ENCODE measurements around the gene EEFSEC. TPM values are rescaled to one million over a fixed set of nuclear protein-coding genes. Genes with fewer than 3 reads are reported as not detected.

EEFSEC gene
- total and polyA plus RNA-seq, 2 of the 8 experiments (the other 6 are each of a cell fraction or from before 2014, with no cell fraction given), result 13.1 to 19.8 TPM

- no peak for DNase-seq (ENCODE audit: low read depth in 1 of 2, low spot score in 2 of 2)
- Histone ChIP-seq H3K23ac (ENCODE audit: insufficient read length) (no peak overlapping the region), H2BK15ac (ENCODE audit: low read length) (no peak overlapping the region; the same call in 1 of the 2 replicates), H3K4me3 (ENCODE audit: extremely low read depth in 1 of 4, insufficient read depth in 2 of 4, low read depth in 3 of 4, low read length in 4 of 4) (no peak overlapping the region), H3K79me1 (ENCODE audit: low read depth, low read length) (no peaks in the 10 kb centered on the region), H2BK120ac (replicated peaks; ENCODE audit: low read depth, low read length) (no peak overlapping the region), H2BK20ac (ENCODE audit: low read length) (no peak overlapping the region), H2AFZ (ENCODE audit: low read length) (no peak overlapping the region), H4K20me1 (replicated peaks in 1 of 2; ENCODE audit: control insufficient read depth in 1 of 2, insufficient read depth in 2 of 2, low read length in 2 of 2) (peaks cover 6 to 8% of the 10 kb centered on the region in 2 experiments), H2BK5ac (ENCODE audit: low read depth, low read length) (no peak overlapping the region), H3K27me3 (replicated peaks in 1 of 4; ENCODE audit: control insufficient read depth in 3 of 4, extremely low read depth in 1 of 4, insufficient read depth in 3 of 4, low read length in 3 of 4) (peaks cover 3 to 54% (median 42%) of the 10 kb centered on the region in 4 experiments), H2AK5ac (ENCODE audit: low read depth, low read length) (no peak overlapping the region), H3K9ac (replicated peaks in 1 of 4; ENCODE audit: extremely low read depth in 1 of 4, low read depth in 3 of 4, low read length in 3 of 4) (no peak overlapping the region; a peak in 1 of 7 replicates), H3K56ac (replicated peaks; ENCODE audit: insufficient read length, low read depth, low read length) (no peak overlapping the region), H3K27ac (ENCODE audit: low read depth, low read length) (no peak overlapping the region), H4K8ac (ENCODE audit: extremely low read depth, insufficient read depth, low read length) (no peak overlapping the region; the same call in 1 of the 2 replicates), H3K36me3 (ENCODE audit: control insufficient read depth in 2 of 4, insufficient read depth in 4 of 4, low read length in 3 of 4) (no peaks in the 10 kb centered on the region), H4K91ac (replicated peaks; ENCODE audit: insufficient read length, low read length) (no peak overlapping the region), H3K4ac (replicated peaks; ENCODE audit: insufficient read length, low read depth, low read length) (no peak overlapping the region), H3K4me1 (replicated peaks in 1 of 4; ENCODE audit: control insufficient read depth in 3 of 4, insufficient read depth in 4 of 4, low read length in 3 of 4) (peaks cover 0 to 18% (median 11%) of the 10 kb centered on the region in 4 experiments; a peak in 5 of 7 replicates), H2BK12ac (ENCODE audit: low read depth, low read length) (no peak overlapping the region), H3K79me2 (ENCODE audit: control insufficient read depth in 1 of 2, insufficient read depth in 2 of 2, low read length in 2 of 2) (no peaks in the 10 kb centered on the region), H4K5ac (ENCODE audit: insufficient read length, low read depth, low read length) (no peak overlapping the region), H3K23me2 (ENCODE audit: low read depth, low read length) (no peaks in the 10 kb centered on the region), H3K14ac (ENCODE audit: insufficient read length) (no peak overlapping the region), H3K9me3 (ENCODE audit: insufficient read depth in 2 of 2, low read depth in 1 of 2, low read length in 1 of 2) (no peaks in the 10 kb centered on the region), H3K18ac (ENCODE audit: extremely low read depth, low read length) (no peak overlapping the region), H3K4me2 (ENCODE audit: insufficient read depth in 1 of 2, low read depth in 2 of 2, low read length in 2 of 2) (no peak overlapping the region)
- POLR2A ChIA-PET (ENCODE audit: partially characterized antibody), result interaction anchor here (0.6 to 1.7 kb wide), 4 partner anchors 14 to 250 kb away, joined by 3 to 4 read pairs (median 4); no protein-coding TSS in a partner anchor
- no peak for FAIRE-seq
- 93% methylated on average over 23 of the region's 23 CpGs; no CpG with 5 or more reads in 1 of the 2 experiments for WGBS, 2 experiments (ENCODE audit: extremely low coverage in 1 of 2, insufficient coverage in 1 of 2, insufficient read length in 1 of 2, insufficient replicate concordance in 2 of 2, low coverage in 1 of 2, low lambda C conversion rate in 2 of 2, missing lambda C conversion rate in 1 of 2)
- CTCF ChIA-PET (ENCODE audit: partially characterized antibody), result interaction anchor here (0.6 to 11.0 kb wide), 39 partner anchors 9 to 458 kb away, joined by 3 to 144 read pairs (median 4); partner anchors contain the start of gene GATA2
- TF ChIP-seq JUN (IDR thresholded peaks at IDR 0.05; ENCODE audit: low read depth, low read length) (no peak), TAF1 (IDR thresholded peaks at IDR 0.05; ENCODE audit: low read depth, low read length) (no peak), SIX5 (IDR thresholded peaks at IDR 0.05; ENCODE audit: low read depth, low read length) (no peak), CTCF (IDR thresholded peaks at IDR 0.05; ENCODE audit: control extremely low read depth in 1 of 3, insufficient read depth in 1 of 3, low read depth in 1 of 3, low read length in 3 of 3) (no peak), CREB1 (IDR thresholded peaks at IDR 0.05) (no peak), SRF (IDR thresholded peaks at IDR 0.05; ENCODE audit: low read depth, low read length) (no peak), MAFK (IDR thresholded peaks at IDR 0.05; ENCODE audit: low read depth, low read length) (no peak), USF2 (IDR thresholded peaks at IDR 0.05; ENCODE audit: low read length) (no peak), RXRA (IDR thresholded peaks at IDR 0.05; ENCODE audit: insufficient read depth, low read depth, low read length) (no peak)
Measured at GRCh38 chr3:128425142-128425845, 272.0 kb downstream of the EEFSEC start.
